HG03175 (cell line): ENCODE data around the gene THAP8.

Experiments used
- ATAC-seq: cut with Tn5 transposase; IDR thresholded peaks from one replicate; pipeline ENCODE4 v1.9.1; 2021; ENCODE audit warnings: mild to moderate bottlenecking, moderate library complexity; ENCODE audit not compliant: unreplicated experiment

Gene THAP8

GRCh38 chr19:36030264-36031148 is 23.6 kb downstream of the THAP8 start:
- ATAC-seq: no peak

GRCh38 chr19:36028313-36029041 is 25.6 kb downstream of the THAP8 start:
- ATAC-seq: no peak

GRCh38 chr19:36027696-36028095 is 26.4 kb downstream of the THAP8 start:
- no peak for ATAC-seq

GRCh38 chr19:36026091-36026876 is 27.8 kb downstream of the THAP8 start:
- ATAC-seq: no peak

GRCh38 chr19:36025541-36025940 is 28.5 kb downstream of the THAP8 start:
- no peak for ATAC-seq

GRCh38 chr19:36023432-36023831 is 30.7 kb downstream of the THAP8 start:
- ATAC-seq: no peak

- no peak for ATAC-seq
Observed at GRCh38 chr19:36019061-36019670, 34.9 kb downstream of the THAP8 start.

- peak; percentile 98 for ATAC-seq
Observed at GRCh38 chr19:36014012-36014924, 39.8 kb downstream of the THAP8 start, which contains the start of gene ALKBH6. TSS of gene ALKBH6 (minus strand) at chr19:36014213. CDS start at chr19:36013397, 816 bp downstream.

- no peak for ATAC-seq
Observed at GRCh38 chr19:36013280-36014011, 40.6 kb downstream of the THAP8 start.

- ATAC-seq: no peak
Observed at GRCh38 chr19:36010402-36010801, 43.7 kb downstream of the THAP8 start.

GRCh38 chr19:36009633-36010379 is 44.3 kb downstream of the THAP8 start:
- no peak for ATAC-seq

GRCh38 chr19:36009220-36009619 is 44.9 kb downstream of the THAP8 start:
- no peak for ATAC-seq

GRCh38 chr19:36008336-36008978 is 45.6 kb downstream of the THAP8 start, which contains the start of gene SYNE4:
TSS of gene SYNE4 (minus strand) at chr19:36008813. CDS start at chr19:36008681, 132 bp downstream.
- no peak for ATAC-seq

GRCh38 chr19:36006955-36007354 is 47.1 kb downstream of the THAP8 start:
- ATAC-seq: no peak

- no peak for ATAC-seq
Observed at GRCh38 chr19:36003284-36003683, 50.8 kb downstream of the THAP8 start.

GRCh38 chr19:36001605-36002004 is 52.5 kb downstream of the THAP8 start:
- no peak for ATAC-seq

- ATAC-seq: no peak
Observed at GRCh38 chr19:35996777-35997176, 57.3 kb downstream of the THAP8 start.
